NCI-H128 (cell line): ENCODE measurements around the gene ERBB4.
"Not testable (repeated sequence)": the region's sequence is repeated elsewhere in the genome, so short reads cannot be mapped to it uniquely, and the experiment has no call there.

ENCODE experiments used
- DNase-seq: peaks from one replicate; lab custom pipeline; 2025; ENCODE audit not compliant: unreplicated experiment; lab: John Stamatoyannopoulos, UW

Gene ERBB4

DNA sequence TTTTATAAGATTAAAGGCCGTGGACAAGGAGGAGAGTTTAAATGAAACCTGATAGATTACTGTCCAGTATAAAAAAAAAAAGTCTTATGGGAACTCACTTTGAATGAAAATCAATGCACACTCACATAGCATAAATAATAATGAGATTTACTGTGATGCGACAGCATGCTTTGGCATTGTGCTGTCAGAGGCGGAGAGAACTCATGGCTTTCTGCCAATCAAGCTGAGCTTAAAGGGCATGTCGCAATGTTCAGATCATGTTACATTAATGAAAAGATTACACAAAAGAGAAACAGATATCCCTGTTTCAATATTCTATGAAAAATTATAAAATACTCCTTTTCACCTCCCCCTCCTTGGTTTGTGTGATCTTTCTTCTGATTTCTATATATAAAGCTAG is 310.8 kb downstream of the ERBB4 start:
- DNase-seq: peak; percentile 53

DNA sequence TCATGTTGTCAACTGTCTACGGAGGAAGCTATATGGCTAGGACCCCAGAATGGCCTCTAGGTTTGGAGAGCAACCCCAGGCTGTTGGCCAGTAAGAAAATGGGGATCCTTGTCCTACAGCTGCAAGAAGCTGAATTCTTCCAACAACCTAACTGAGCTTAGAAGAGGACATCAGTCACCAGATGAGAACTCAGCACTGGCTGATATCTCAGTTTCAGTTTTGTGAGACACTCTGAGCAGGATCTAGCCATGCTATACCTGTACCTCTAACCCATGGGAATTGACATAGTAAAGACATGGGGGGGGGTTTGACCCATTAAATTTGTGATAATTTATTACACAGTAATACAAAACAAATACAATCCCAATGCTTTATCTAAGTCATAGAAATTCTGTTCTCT is 312.5 kb downstream of the ERBB4 start:
- no peak for DNase-seq

DNA sequence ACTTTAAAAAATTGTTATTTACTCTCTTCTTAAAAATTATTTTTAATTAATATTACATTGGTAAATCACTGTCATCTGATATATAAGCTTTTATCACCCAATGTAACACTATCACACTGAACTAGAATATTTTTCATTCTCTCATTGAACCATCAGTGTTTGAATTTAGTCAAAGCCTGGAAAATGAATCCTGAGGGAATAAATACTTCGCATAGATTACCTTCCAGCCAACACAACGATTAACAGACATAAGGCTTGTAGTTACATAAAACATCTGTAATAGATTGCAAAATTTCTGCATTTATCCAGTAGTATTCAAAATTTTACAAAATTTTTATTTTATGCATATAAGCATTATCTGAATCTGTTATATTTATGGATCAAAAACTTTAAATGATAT is 314.9 kb downstream of the ERBB4 start:
- DNase-seq: no peak

DNA sequence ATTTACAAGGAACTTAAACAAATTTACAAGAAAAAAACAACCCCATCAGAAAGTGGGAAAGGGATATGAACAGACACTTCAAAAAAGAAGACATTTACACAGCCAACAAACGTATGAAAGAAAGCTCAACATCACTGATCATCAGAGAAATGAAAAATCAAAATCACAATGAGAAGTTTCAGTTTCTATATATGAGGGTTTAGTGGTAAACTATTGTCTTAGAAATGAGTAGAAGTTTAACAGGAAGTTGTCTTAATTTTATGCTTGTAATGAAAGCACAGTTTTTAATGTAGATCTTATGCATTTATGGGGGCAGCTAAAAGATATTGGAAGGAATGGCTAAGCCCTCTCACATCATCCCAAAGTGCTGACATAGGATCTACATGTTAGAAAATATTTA is 325.4 kb downstream of the ERBB4 start:
- no peak for DNase-seq

DNA sequence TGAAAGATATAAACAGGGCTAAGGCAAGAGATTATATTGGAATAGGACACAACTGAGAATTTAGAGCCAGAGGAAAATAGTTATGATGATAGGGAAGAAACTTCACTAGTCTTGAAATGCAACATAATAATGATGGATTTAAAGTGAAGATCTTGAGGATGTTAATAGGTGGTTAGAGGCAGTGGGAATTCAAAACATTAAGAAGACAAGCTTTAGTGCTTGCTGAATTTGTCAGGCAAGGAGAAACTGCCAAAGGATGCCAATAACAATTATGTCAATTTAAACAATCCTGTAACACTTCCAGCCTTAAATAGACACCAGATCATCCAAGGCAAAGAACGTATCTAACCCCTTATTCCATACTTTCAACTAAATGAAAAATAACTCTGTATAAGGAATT is 330.1 kb downstream of the ERBB4 start:
- no peak for DNase-seq

DNA sequence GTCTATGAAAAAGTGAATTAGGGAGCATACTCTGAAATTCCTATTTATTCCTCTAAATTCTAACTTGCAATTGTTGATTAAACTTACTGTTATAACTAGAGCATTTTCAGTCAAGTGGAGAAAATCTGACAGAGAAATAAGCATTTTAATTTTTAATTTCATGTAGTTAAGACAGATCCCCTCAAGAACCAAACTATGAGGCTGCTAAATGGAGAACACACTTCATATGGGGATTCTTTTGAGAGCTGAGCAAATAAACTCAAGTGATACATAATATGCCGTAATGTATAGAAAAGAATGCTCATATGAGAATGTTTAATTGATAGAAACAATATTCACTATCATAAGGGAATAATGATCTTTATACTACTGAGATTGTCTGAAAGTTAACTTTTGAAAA is 340.8 kb downstream of the ERBB4 start:
- DNase-seq: no peak

DNA sequence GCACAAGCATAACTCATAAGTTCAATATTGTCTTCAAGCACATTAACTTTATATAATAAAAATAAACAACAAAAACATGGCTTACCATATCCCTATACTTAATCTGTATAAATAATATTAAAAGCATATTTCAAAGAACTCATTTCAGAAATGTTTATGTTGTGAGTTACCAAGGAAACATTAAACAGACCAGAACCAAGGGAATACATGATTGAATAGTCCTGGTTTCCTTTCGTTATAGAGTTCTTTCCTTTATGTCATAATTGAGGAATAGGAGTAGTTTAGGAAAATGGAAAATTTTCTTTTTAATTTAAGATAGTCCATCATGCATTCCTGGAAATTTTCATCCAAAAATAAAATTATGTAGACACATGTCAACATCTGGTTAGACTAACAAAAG is 343.0 kb downstream of the ERBB4 start:
- DNase-seq: no peak

DNA sequence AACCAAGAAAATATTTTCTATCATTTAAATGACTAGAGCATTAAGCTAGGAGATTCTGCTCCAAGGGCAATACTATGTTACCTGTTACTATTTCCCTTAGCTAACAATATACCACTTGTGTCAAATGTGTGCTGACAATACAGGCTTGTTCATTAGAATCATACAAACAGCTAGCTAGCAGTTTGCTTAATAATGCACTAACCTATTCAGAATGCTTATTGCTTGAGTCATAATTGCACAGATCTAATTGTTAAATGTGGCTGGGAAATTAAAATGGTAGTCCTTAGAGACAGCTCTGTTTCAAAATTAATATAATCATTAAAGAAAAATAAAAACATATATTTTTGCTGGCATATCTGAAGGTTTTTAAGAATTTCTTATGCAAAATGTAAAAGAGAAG is 344.2 kb downstream of the ERBB4 start:
- no peak for DNase-seq

DNA sequence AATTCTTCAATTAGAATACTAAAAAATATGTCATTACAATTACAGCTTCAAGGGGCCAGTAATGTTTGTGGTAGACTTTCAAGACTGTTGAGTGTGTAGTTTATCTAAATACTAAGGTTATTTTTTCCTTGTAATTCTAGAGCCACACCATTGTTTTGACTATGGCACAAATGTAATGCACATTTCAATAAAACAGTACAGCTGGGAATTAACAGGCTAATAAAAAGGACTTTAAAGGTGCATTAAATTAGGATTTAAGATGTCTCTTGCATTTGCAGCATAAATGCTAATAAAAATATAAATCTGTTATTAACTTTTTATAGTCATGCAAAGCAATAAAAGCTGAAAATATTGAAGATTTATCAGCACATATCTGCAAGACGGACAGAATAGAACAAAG is 344.8 kb downstream of the ERBB4 start:
- no peak for DNase-seq

DNA sequence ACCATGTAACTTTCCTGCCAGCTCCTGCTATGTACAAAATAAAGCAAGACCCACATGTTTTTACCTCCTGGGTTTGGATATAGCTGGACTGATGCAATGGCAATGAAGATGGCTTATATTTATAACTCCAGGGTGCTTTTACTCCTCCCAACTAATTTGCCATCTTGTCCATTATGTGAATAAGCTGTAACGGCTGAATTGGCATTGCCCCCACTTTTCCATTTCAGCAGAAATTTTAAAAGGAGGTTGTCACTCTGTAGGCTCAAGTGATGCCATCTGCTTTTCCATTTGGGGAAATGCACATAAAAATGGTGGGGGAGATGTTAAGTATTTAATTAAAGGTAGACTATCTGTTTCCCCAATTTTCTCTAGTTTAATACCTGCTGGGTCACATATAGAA is 345.5 kb downstream of the ERBB4 start:
- DNase-seq: no peak

DNA sequence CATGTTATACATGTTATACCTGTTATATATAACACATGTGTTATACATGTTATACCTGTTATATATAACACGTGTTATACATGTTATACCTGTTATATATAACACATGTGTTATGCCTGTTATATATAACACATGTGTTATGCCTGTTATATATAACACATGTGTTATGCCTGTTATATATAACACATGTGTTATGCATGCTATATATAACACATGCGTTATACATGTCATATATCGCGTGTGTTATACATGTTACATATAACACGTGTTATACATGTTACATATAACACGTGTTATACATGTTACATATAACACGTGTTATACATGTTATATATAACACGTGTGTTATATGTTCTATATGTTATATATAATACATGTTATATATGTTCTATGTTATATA is 347.2 kb downstream of the ERBB4 start:
- not testable (repeated sequence) for DNase-seq

DNA sequence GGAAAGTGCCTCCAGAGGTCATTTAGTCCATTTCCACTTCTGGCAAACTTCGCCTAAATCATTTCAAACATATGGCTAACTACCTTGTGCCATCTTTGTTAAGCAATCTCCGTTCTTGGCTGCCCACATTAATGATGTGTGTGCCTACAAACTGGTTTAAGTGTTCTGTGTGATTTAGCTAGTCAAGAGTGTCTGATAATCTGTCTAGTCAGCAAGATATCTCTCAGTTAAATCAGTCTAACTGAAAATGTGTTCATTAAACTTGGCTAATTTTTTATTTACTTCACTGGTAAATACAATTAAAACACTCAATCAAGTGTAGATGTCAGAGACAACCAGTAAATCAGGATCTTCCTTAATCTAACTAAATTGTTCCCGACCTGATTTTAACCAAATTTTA is 352.4 kb downstream of the ERBB4 start:
- DNase-seq: no peak

DNA sequence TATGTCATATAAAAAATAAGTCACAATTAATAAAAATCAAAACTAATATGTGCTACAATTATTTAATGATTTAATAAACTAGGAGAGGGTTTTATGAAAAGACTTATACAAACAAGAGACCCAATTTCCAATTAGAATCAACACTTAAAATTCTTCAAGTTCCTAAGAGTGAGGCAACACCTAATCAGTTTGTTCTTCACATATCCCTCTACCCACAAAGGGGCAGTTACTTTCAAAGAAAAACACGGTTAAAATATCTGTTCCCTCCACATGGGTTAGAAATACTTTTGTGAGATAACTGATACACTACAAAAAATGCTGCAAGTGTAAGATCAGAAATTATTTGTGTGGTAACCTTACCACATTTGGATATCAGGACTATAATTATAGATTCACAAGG is 357.0 kb downstream of the ERBB4 start:
- no peak for DNase-seq

DNA sequence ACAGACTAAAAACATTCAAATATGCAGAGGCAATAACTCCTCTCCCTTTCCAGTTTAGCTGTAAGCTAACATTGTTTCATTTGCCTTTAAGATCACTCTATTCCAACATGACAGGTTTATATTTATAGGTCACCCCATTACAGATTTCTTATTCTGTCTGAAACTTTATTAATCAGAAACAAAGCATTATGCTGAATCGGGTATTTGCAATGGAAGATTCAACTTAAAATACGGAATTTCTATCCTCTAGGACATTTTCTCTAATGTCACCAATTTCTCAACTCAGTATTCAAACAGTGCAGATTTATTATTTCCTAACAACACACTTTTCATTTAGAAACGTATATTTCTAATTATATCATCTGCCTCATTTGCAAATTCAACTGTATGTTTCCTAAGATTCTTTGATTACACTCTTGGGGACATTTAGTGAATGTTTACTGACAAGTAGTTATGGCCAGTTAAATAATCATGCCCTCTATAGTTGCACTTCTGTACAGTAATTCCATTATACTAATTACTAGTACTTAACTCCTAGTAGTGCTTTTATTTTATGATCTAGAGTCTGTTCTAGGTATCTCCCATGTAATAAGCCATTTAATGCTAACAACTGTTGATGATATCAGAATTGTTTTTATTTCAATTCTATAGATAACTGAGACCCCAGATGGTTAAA is 358.1 kb downstream of the ERBB4 start:
- DNase-seq: no peak

DNA sequence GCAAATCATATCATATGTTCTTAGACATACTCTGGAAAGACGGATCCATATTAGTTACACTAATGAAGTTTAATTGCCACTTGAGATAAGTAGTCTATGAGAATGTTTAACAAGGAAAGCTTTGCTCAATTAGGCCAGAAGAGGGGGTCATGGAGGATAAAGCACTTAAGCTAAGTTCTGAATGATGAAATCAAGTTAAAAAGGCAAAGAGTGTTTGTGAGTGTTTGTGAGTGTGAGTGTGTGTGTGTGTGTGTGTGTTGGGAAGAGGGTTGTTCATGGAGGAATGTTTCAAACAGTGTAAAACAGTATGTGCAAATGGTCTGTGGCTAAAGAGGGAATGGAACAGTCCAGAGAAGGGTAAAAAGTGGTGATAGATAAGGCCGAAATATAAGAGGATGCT is 360.9 kb downstream of the ERBB4 start:
- no peak for DNase-seq

DNA sequence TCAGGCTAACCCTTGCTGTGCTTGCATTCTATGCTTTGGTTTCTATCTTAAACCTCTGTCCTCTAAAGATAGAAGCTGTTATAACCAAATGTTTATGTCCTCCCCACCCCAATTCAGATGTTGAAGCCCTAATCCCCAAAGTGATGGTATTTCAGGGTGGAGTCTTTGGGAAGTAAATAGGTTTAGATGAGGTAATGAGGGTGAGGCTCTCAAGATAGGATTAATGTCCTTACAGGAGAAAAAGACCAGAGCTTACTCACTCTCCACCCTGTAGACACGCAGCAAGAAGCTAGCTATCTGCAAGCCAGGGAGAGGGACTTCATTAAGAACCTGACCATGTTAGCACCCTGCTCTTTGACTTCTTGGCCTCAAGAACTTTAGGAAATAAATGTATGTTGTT is 362.5 kb downstream of the ERBB4 start:
- DNase-seq: no peak

DNA sequence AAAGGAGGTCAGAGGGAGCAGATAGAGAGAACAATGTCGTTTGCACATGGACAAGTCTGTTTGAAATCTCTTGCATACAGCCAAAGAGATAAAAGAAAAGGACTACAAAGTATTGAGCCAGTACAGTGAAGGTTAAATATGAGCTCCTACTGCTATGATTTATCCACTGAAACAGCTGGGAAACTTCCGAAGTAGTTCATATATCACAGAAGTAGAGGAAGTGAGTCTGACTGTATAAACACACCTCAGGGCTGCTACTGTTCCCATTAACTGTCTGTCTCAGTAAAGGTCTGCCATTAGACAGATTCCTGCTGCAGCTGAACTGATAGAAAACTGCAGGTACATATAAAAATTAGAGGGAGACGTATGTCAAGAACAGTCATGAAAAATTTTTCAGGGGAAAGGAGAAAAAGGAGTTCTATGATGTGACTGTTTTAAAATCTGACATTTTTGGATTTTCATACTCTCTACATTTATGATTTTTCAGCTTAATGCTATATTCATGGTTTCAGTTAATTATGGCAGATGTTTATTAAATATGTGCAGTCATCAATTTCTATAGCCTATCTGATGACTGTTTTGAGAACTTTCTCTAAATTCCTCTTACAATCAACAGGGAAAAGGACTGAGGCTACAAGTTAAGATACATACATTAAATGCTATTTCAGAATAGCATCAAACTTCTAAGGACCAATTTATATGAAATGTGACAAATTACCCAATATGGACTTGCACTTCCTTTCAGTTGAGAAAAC is 364.7 kb downstream of the ERBB4 start:
- DNase-seq: no peak

DNA sequence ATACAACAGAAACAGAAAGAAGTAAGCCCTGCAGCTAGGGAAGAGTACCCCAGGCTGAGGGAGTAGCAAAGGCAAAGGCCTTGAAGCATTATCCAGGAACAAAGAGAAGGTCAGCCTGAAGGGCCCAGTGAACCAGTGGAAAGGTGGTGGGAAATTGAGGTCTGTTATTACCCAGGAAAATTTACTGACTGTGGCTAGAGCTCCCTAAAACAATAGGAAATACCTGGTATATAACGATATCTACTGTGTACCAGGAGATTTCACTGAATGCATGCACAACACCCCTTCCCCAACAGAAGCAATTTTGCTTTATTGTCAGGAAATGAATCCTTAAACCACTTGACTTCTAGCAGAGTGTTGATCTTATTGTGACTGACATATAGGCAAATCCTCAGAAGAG is 365.3 kb downstream of the ERBB4 start:
- no peak for DNase-seq

DNA sequence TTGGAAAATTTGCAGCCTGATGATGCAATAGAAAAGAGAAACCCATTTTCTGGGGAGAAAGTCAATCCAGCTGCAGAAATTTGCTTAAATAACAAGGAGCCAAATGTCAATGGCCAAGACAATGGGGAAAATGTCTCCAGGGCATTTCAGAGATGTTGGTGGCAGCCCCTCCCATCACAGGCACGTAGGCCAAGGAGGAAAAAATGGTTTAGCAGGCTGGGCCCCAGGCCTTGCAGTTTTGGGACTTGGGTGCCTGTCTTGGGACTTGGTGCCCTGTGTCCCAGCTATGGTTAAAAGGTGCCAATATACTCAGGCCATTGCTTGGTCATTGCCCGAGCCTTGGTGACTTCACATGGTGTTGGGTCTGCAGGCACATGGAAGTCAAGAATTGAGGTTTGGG is 368.2 kb downstream of the ERBB4 start:
- no peak for DNase-seq

DNA sequence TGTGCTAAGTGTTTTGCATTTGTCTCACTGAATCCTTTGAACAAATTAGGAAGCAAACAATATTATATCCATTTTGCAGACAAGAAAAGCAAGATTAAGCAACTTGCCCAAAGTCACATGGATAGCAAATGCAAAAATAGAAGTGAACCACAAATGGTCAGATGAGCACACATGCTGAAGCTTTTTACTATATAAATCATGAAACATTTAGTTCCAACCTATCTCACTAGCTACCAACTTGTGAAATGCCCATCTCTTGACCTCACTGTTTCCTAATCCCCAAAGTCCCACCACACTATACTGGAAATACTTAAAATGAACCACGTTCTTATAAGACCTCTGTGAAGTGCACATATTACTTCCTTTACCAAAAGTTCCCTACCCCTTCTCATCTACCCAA is 380.5 kb downstream of the ERBB4 start:
- DNase-seq: no peak

DNA sequence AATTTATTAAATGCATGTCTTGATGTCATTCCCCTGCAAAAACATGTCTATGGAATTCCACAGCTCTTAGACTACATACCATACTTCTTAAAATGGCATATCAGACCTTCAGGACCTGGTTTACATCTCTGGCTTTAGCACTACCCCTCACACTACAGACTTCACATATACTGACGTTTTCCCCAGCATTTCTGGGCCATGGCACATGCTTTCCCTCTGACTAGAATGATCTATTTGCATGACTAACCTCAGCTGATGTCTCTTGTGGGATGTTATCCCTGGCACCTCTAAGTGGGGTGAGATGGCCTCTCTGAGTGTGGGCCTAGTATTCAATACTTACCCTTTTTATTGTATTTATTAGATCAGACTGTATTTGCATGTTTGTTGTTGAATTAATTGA is 381.6 kb downstream of the ERBB4 start:
- no peak for DNase-seq

DNA sequence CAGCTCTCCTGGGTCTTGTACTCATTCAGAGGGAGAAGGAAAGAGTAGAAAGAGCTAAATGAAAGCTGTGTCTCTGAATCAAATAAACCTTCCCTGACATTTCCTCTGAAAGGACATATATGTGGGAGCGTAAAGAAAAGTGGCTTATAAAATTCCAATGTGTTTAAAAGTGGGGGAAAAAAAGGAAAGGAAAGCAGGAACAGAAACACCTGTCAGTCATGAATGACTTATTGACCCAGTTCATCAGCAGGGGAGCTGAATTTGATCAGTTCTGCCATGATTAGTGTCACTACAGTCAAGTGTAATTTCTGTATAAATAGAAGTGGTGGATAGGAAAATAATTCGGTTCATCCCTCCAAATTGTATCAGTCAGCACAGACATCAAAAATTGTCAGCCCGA is 382.5 kb downstream of the ERBB4 start:
- DNase-seq: no peak

DNA sequence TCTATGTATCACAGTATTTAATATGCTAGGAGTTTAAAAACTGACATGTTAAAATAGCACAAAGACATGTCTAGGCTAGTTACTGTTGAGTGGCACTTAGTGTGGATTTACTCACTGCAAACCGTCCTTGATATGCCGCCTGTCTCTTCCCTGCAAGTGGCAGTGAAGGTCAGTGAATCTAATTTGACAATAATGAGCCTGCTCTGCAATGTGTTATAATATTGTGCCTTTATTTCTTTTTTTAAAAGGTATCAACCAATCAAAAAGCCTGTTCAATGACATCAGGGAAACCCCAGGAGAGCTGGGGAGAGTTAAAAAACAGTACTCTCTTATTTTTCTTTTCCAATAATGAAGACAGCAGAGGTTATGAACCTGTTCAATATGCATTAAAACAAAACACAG is 384.1 kb downstream of the ERBB4 start:
- DNase-seq: no peak
